Aorta (tissue), 5 donors: ENCODE results near the gene ARHGDIB. TPM values are rescaled to one million over a fixed set of nuclear protein-coding genes. Genes with fewer than 3 reads are reported as not detected.

Experiments
- ATAC-seq: fragments of 200-7000 bp; cut with Tn5 transposase; one replicate; pipeline ENCODE4 v1.9.1; 2022; ENCODE audit warnings: moderate library complexity; ENCODE audit not compliant: low FRiP score
- DNase-seq, 2 donors: peaks; one replicate each; pipeline ENCODE4 v3.0.0-alpha.2; 2020
- H3K27ac ChIP-seq, 2 donors: one replicate each; pipeline ENCODE4 v1.5.1; 2013; ENCODE audit warnings: low read length in 2 of 2, mild to moderate bottlenecking in 2 of 2, moderate library complexity in 2 of 2, control low read depth in 1 of 2, inconsistent platforms in 1 of 2, low read depth in 1 of 2
- H3K27me3 ChIP-seq, 2 donors: one replicate each; pipeline ENCODE4 v1.6.1; 2013; ENCODE audit warnings: control low read depth in 1 of 2, low read length in 1 of 2, mild to moderate bottlenecking in 1 of 2, moderate library complexity in 1 of 2; ENCODE audit not compliant: insufficient read depth in 2 of 2, control insufficient read depth in 1 of 2
- H3K36me3 ChIP-seq, 2 donors: one replicate each; pipeline ENCODE4 v1.6.1; 2013; ENCODE audit warnings: control low read depth in 1 of 2, low read length in 1 of 2, mild to moderate bottlenecking in 1 of 2; ENCODE audit not compliant: insufficient read depth in 2 of 2, control insufficient read depth in 1 of 2
- H3K4me1 ChIP-seq, 2 donors: one replicate each; pipeline ENCODE4 v1.6.1; 2013; ENCODE audit warnings: low read length in 2 of 2, control low read depth in 1 of 2, mild to moderate bottlenecking in 1 of 2, moderate library complexity in 1 of 2; ENCODE audit not compliant: insufficient read depth in 2 of 2, control insufficient read depth in 1 of 2
- H3K4me3 ChIP-seq, 2 donors: one replicate each; pipeline ENCODE4 v1.5.1; 2013; ENCODE audit warnings: low read length in 2 of 2, control low read depth in 1 of 2, mild to moderate bottlenecking in 1 of 2
- H3K9me3 ChIP-seq: one replicate; pipeline ENCODE4 v1.6.1; 2013; ENCODE audit warnings: mild to moderate bottlenecking, low read length; ENCODE audit not compliant: control insufficient read depth
- WGBS, 2 donors: extraction: QIAGEN DNeasy Blood & Tissue Kit; methylation state at CpG; one replicate each; pipeline ENCODE4 v1.1.7; 2013; 5-methylcytosine and 5-hydroxymethylcytosine counted together
- intact Hi-C, 2 donors: fragments of 100-400 bp; cut with DNase I; formaldehyde crosslinking; loops; one replicate each; pipeline versions ENCODE4 v1.14.2 to v1.15.0; 2022
- polyA plus RNA-seq, 2 donors: library from polyadenylated mRNA; stranded (reverse); fragments of 200-250 nt; gene quantifications; one replicate each; pipeline ENCODE4 v1.2.3, GENCODE V29; 2013
- total RNA-seq, 2 donors: library from RNA; stranded (reverse); fragmentation: NEBNext Ultra II Directional; extraction: Animal tissue kit (Norgen Biotek cat#: 25700); gene quantifications; one replicate each; pipeline ENCODE4 v1.2.1, GENCODE V29; 2021
- donor health status: healthy with polysubstance abuse.
- donor health status: Bipolar disorder and iron deficiency.
- donor health status: DM: no; HTN: no; CAD: no.
- donor health status: DM: no; HTN: no; CAD: no.
- donor health status: DM: yes; HTN: yes; CAD: no.

ARHGDIB gene
- total and polyA plus RNA-seq, 4 donors, result 119 to 248 (median 152) TPM

DNA sequence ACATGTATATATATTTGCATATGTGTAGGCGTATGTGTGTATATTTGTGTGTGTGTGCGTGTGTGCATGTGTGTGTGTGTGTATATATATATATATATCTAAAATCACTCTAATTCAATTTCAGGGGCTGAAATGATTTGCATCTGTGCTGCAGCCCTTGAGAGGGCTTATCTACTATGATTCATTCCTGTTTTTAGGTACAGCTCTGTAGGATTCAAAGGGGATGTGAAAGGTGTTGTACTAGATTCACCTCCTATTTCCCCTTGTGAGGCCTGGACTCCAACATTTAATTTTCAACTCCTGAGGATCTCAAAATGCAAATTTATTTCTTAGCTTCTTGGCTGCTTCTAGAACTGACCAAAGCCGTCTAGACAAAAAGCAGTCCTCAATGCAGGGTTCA lies 34.1 kb downstream of the ARHGDIB start:
- H3K27me3 ChIP-seq, result no peaks in the 10 kb centered on the region
- DNase-seq (no peak), ATAC-seq (no peak)
- 80 to 83% methylated on average over 3 of the region's 3 CpGs for WGBS, 2 donors
- intact Hi-C loops, result no loop called here
- H3K4me1 ChIP-seq, result peaks cover 0 to 2% of the 10 kb centered on the region in 2 donors
- H3K27ac ChIP-seq, result no peak overlapping the region
- no peak overlapping the region for H3K4me3 ChIP-seq
- no peaks in the 10 kb centered on the region for H3K9me3 ChIP-seq
- no peaks in the 10 kb centered on the region for H3K36me3 ChIP-seq

DNA sequence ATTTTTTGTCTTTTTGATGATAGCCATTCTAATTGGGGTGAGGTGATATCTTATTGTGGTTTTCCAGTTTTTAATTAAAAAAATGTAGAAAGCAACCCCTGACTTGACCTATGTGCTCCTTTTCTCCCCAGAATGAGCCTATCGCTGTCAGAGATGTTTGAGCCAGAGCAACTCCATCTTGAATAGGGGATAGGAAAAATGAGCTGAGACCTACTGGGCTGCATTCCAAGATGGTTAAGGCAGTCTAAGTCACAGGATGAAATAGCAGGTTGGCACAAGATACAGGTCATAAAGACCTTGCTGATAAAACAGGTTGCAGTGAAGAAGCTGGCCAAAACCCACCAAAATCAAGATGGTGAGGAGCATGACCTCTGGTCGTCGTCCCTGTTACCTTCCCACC lies 36.9 kb downstream of the ARHGDIB start:
- WGBS, 2 donors, result 96 to 98% methylated on average over 3 of the region's 3 CpGs

DNA sequence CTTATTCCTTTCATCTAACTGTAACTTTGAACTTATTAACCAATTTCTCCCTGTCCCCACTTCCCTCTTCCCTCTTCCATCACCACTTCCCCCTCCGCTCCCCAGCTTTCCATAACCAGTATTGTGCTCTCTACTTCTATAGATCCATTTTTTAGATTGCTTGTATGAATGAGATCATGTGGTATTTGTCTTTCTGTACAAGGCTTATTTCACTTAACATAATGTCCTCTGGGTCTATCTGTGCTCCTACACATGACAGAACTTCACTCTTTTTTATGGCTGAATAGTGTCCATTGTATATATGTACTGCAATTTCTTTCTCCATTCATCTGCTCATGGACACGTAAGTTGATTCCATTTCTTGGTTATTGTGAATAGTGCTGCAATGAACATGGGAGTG lies 37.5 kb downstream of the ARHGDIB start:
- Histone ChIP-seq H3K4me1 (no peaks in the 10 kb centered on the region), H3K9me3 (no peaks in the 10 kb centered on the region), H3K27me3 (no peaks in the 10 kb centered on the region), H3K4me3 (no peak overlapping the region), H3K36me3 (no peaks in the 10 kb centered on the region), H3K27ac (no peak overlapping the region)
- WGBS, 2 donors, result 95 to 99% methylated on average over 2 of the region's 2 CpGs
- ATAC-seq, result no peak
- intact Hi-C loops, result no loop called here
- DNase-seq, result no peak

More for the DNA sequence above, 36.9 kb downstream of the ARHGDIB start:
- Histone ChIP-seq H3K4me3 (no peak overlapping the region), H3K4me1 (no peaks in the 10 kb centered on the region), H3K27me3 (no peaks in the 10 kb centered on the region), H3K27ac (no peak overlapping the region), H3K36me3 (no peaks in the 10 kb centered on the region), H3K9me3 (no peaks in the 10 kb centered on the region)
- intact Hi-C loops, result no loop called here
- DNase-seq, result no peak
- no peak for ATAC-seq

DNA sequence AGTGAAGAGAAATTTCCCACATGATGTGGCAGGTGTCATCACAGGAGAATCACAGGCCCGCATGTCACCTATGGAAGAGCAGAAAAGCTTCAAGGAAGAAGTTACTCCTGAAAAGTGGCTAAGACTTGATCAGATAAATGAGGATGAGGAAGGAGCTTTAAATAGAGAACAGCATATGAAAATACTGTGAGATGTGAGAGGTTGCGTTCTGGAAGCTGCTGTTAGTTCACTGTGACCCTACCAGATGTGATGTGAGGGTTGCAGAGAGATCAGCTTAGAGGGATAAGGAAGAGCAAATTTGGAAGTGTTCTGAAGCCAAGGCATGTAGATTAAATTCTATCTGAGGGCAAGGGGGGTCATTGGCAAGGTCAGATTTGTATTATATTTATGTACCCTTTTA lies 40.2 kb downstream of the ARHGDIB start:
- intact Hi-C loops, result no loop called here
- ATAC-seq, result no peak

DNA sequence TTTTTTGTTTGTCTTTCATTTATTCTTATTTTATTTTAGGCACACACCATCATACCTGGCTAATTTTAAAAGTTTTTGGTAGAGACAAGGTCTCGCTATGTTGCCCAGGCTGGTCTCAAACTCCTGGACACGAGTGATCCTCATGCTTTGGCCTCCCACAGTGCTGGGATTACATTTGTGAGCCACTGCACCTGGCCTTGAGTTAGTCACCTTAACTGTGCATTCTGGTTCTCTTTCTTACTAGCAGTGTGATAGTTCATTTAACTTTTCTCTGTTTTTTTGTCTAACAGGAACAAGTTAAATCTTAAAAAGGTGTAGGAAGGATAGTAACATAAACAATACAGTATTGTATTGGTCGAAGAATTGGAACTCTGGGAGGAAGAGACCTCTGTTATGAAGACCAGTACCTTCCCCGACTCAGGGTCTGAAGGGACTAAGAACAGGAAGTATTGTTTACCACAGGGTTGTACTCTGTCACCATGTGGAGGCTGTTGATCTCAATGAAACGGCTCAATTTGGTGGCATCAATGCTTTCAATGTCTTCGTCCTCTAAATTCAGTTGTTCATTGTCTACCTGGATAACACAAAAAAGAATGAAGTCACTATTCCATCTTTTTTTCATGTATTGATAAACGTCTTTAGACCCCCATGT lies 40.8 kb downstream of the ARHGDIB start:
- ATAC-seq (no peak), DNase-seq (no peak)
- no peaks in the 10 kb centered on the region for H3K27me3 ChIP-seq
- WGBS, 2 donors, result 85 to 89% methylated on average over 7 of the region's 7 CpGs
- intact Hi-C loops, result no loop called here
- no peaks in the 10 kb centered on the region for H3K4me1 ChIP-seq
- H3K36me3 ChIP-seq, result no peaks in the 10 kb centered on the region
- no peak overlapping the region for H3K4me3 ChIP-seq
- no peak overlapping the region for H3K27ac ChIP-seq
- H3K9me3 ChIP-seq, result no peaks in the 10 kb centered on the region

More for the DNA sequence above, 40.2 kb downstream of the ARHGDIB start:
- H3K4me3 ChIP-seq, result no peak overlapping the region
- H3K9me3 ChIP-seq, result no peaks in the 10 kb centered on the region
- DNase-seq, result no peak
- WGBS, 2 donors, result 96 to 97% methylated on average over 2 of the region's 2 CpGs
- H3K27me3 ChIP-seq, result no peaks in the 10 kb centered on the region
- H3K4me1 ChIP-seq, result no peaks in the 10 kb centered on the region
- H3K27ac ChIP-seq, result no peak overlapping the region
- H3K36me3 ChIP-seq, result no peaks in the 10 kb centered on the region

DNA sequence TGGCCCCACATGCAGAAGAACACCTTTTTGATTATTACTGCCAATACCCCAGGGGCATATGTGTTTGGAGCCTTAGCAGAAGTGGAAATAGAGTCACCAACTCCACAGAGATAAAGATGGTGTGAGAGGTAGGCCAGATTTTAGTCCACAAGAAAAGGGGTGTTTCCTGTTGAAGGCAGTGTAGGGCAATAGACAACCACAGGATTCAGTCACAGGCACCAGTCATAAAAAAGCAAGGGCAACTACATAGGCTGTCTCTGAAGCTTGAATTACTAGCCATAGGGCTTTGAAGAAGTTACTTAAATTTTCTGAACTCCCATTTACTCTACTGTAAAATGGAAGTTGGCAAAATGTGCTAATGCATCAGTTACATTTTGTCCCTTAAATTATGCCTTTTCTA lies 41.9 kb downstream of the ARHGDIB start:
- intact Hi-C loops, result no loop called here
- H3K4me3 ChIP-seq, result no peak overlapping the region
- no peaks in the 10 kb centered on the region for H3K27me3 ChIP-seq
- DNase-seq (no peak), ATAC-seq (no peak)
- no peak overlapping the region for H3K27ac ChIP-seq
- no peaks in the 10 kb centered on the region for H3K4me1 ChIP-seq
- no peaks in the 10 kb centered on the region for H3K36me3 ChIP-seq
- no peaks in the 10 kb centered on the region for H3K9me3 ChIP-seq

DNA sequence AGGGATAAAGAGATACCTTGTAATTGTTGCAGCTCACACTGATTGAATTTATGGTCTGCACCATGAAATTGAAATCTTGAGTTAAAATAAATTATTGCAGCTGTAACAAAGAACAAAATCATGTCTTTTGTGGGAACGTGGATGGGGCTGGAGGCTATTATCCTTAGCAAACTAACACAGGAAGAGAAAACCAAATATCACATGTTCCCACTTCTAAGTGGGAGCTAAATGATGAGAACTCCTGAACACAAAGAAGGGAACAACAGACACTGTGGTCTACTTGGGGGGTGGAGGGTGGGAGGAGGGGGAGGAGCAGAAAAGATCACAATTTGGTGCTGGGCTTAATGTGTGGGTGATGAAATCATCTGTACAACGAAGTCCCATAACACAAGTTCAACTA lies 45.7 kb downstream of the ARHGDIB start:
- 86 to 88% methylated on average over 2 of the region's 2 CpGs for WGBS, 2 donors
- intact Hi-C loops, result no loop called here
- no peak for ATAC-seq

DNA sequence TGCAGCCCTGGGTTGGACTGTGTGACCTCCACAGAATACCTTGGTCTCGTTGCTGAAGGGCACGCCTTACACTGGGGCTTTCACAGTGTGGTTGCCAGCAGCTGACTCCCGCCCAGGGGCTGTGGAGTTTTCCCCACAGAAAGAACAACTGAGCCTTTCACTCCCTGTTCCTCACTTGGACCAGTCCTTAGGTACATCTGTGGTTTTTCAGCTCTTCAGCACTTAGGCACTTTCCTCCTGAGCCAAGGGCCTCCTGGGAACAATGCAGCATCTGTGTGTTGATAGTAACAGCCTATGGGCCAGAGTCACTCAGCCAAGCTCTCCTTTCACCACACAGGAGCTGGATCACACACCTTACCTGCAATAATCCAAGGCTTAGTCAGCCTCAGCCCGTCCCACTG lies 48.0 kb downstream of the ARHGDIB start:
- WGBS, 2 donors, result 63 to 70% methylated on average over 4 of the region's 4 CpGs
- H3K4me3 ChIP-seq, result no peak overlapping the region
- H3K27ac ChIP-seq, result no peak overlapping the region
- ATAC-seq, result peak; percentile 56
- intact Hi-C loops, result no loop called here
- no peaks in the 10 kb centered on the region for H3K27me3 ChIP-seq
- H3K9me3 ChIP-seq, result no peaks in the 10 kb centered on the region
- no peaks in the 10 kb centered on the region for H3K4me1 ChIP-seq
- no peaks in the 10 kb centered on the region for H3K36me3 ChIP-seq
- DNase-seq, result no peak

More for the DNA sequence above, 45.7 kb downstream of the ARHGDIB start:
- H3K4me1 ChIP-seq, result no peaks in the 10 kb centered on the region
- no peaks in the 10 kb centered on the region for H3K9me3 ChIP-seq
- H3K27me3 ChIP-seq, result no peaks in the 10 kb centered on the region
- no peak for DNase-seq
- no peaks in the 10 kb centered on the region for H3K36me3 ChIP-seq
- H3K27ac ChIP-seq, result no peak overlapping the region
- H3K4me3 ChIP-seq, result no peak overlapping the region

DNA sequence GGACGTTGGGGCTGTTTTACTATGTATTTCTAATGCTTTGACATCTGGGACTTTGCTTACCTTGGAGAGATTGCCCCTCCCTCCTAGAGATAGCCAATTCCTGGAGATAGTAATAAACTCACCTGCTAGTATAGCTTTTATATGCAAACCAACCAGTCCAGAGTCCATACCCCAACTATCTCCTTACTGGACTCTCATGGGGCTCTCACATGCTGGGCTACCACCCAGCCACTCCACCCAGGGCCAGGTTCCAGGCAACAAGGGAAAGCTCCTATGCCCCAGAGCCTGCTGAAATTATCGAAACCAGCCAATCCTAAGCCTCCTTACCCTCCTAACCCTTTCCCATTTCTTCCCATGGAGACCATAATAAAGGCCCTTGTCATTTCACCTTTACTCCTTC lies 50.3 kb downstream of the ARHGDIB start:
- ATAC-seq, result no peak
- 28 to 91% methylated on average over 2 of the region's 2 CpGs for WGBS, 2 donors
- intact Hi-C loops, result no loop called here

More for the DNA sequence above, 50.3 kb downstream of the ARHGDIB start:
- Histone ChIP-seq H3K27me3 (no peaks in the 10 kb centered on the region), H3K4me3 (no peak overlapping the region), H3K4me1 (no peaks in the 10 kb centered on the region), H3K27ac (no peak overlapping the region), H3K36me3 (no peaks in the 10 kb centered on the region), H3K9me3 (no peaks in the 10 kb centered on the region)
- DNase-seq, result no peak
